ENCODE results near the gene PTPRD.

Gene PTPRD

GRCh38 chr9:8825585-8826147 is 1787.1 kb downstream of the PTPRD start:
- Histone ChIP-seq H3K4me2 (ENCODE audit: low read depth, low read length, poor library complexity, severe bottlenecking) (no peak overlapping the region), H3K36me3 (ENCODE audit: low read length) (no peaks in the 10 kb centered on the region), H3F3A (ENCODE audit: insufficient read depth) (no peaks in the 10 kb centered on the region), H3K4me3 (ENCODE audit: insufficient read depth, low read length, poor library complexity, severe bottlenecking) (no peak overlapping the region), H3K9me3 (ENCODE audit: insufficient read depth, low read length) (no peaks in the 10 kb centered on the region), H3K9ac (ENCODE audit: low read length) (no peak overlapping the region), H3K27me3 (ENCODE audit: low read length) (no peaks in the 10 kb centered on the region), H3K9me2 (replicated peaks; ENCODE audit: insufficient read depth, low read length) (no peaks in the 10 kb centered on the region), H3K79me2 (ENCODE audit: insufficient read depth, low read length) (no peaks in the 10 kb centered on the region), H4K20me1 (ENCODE audit: low read depth, low read length) (no peaks in the 10 kb centered on the region), H2AFZ (ENCODE audit: low read depth, low read length, severe bottlenecking) (no peak overlapping the region), H3K27ac (ENCODE audit: low read depth, low read length) (no peak overlapping the region)
- TF ChIP-seq EZH2phosphoT487 (conservative IDR thresholded peaks at IDR 0.05; ENCODE audit: low read length) = no peak
- TF ChIP-seq, protein P1, sequence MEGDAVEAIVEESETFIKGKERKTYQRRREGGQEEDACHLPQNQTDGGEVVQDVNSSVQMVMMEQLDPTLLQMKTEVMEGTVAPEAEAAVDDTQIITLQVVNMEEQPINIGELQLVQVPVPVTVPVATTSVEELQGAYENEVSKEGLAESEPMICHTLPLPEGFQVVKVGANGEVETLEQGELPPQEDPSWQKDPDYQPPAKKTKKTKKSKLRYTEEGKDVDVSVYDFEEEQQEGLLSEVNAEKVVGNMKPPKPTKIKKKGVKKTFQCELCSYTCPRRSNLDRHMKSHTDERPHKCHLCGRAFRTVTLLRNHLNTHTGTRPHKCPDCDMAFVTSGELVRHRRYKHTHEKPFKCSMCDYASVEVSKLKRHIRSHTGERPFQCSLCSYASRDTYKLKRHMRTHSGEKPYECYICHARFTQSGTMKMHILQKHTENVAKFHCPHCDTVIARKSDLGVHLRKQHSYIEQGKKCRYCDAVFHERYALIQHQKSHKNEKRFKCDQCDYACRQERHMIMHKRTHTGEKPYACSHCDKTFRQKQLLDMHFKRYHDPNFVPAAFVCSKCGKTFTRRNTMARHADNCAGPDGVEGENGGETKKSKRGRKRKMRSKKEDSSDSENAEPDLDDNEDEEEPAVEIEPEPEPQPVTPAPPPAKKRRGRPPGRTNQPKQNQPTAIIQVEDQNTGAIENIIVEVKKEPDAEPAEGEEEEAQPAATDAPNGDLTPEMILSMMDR (IDR thresholded peaks at IDR 0.05; ENCODE audit: insufficient read depth, low read length, poor library complexity, severe bottlenecking) = no peak

- Histone ChIP-seq H3K4me2 (ENCODE audit: low read depth, low read length, poor library complexity, severe bottlenecking) (no peak overlapping the region), H3K27me3 (ENCODE audit: low read length) (no peaks in the 10 kb centered on the region), H3K79me2 (ENCODE audit: insufficient read depth, low read length) (no peaks in the 10 kb centered on the region), H3K36me3 (ENCODE audit: low read length) (no peaks in the 10 kb centered on the region), H4K20me1 (ENCODE audit: low read depth, low read length) (no peaks in the 10 kb centered on the region), H3K9me2 (replicated peaks; ENCODE audit: insufficient read depth, low read length) (no peaks in the 10 kb centered on the region; the same call in 1 of the 2 replicates), H3K4me3 (ENCODE audit: insufficient read depth, low read length, poor library complexity, severe bottlenecking) (no peak overlapping the region), H2AFZ (ENCODE audit: low read depth, low read length, severe bottlenecking) (no peak overlapping the region), H3K9me3 (ENCODE audit: insufficient read depth, low read length) (no peaks in the 10 kb centered on the region), H3K9ac (ENCODE audit: low read length) (no peak overlapping the region), H3K27ac (ENCODE audit: low read depth, low read length) (no peak overlapping the region), H3F3A (ENCODE audit: insufficient read depth) (no peaks in the 10 kb centered on the region)
- TF ChIP-seq EZH2phosphoT487 (conservative IDR thresholded peaks at IDR 0.05; ENCODE audit: low read length) = no peak
- TF ChIP-seq, protein P1 (IDR thresholded peaks at IDR 0.05; ENCODE audit: insufficient read depth, low read length, poor library complexity, severe bottlenecking) = no peak
These were observed 1789.5 kb downstream of the PTPRD start for GRCh38 chr9:8823131-8823895.

- H3K9me2 ChIP-seq (replicated peaks; ENCODE audit: insufficient read depth, low read length) = no peaks in the 10 kb centered on the region; the same call in 1 of the 2 replicates
- no peaks in the 10 kb centered on the region for H4K20me1 ChIP-seq (ENCODE audit: low read depth, low read length)
- H2AFZ ChIP-seq (ENCODE audit: low read depth, low read length, severe bottlenecking) = no peak overlapping the region
- H3K4me2 ChIP-seq (ENCODE audit: low read depth, low read length, poor library complexity, severe bottlenecking) = no peak overlapping the region
- no peaks in the 10 kb centered on the region for H3K9me3 ChIP-seq (ENCODE audit: insufficient read depth, low read length)
- H3K4me3 ChIP-seq (ENCODE audit: insufficient read depth, low read length, poor library complexity, severe bottlenecking) = no peak overlapping the region
- H3K9ac ChIP-seq (ENCODE audit: low read length) = no peak overlapping the region
- H3F3A ChIP-seq (ENCODE audit: insufficient read depth) = no peaks in the 10 kb centered on the region
- no peaks in the 10 kb centered on the region for H3K27me3 ChIP-seq (ENCODE audit: low read length)
- no peaks in the 10 kb centered on the region for H3K36me3 ChIP-seq (ENCODE audit: low read length)
- no peak overlapping the region for H3K27ac ChIP-seq (ENCODE audit: low read depth, low read length)
- TF ChIP-seq EZH2phosphoT487 (conservative IDR thresholded peaks at IDR 0.05; ENCODE audit: low read length) = no peak
- TF ChIP-seq, protein P1 (IDR thresholded peaks at IDR 0.05; ENCODE audit: insufficient read depth, low read length, poor library complexity, severe bottlenecking) = no peak
- no peaks in the 10 kb centered on the region for H3K79me2 ChIP-seq (ENCODE audit: insufficient read depth, low read length)
These were observed 1790.2 kb downstream of the PTPRD start for GRCh38 chr9:8822667-8823025.
